ENCODE results near the gene USF1.

USF1 gene

DNA sequence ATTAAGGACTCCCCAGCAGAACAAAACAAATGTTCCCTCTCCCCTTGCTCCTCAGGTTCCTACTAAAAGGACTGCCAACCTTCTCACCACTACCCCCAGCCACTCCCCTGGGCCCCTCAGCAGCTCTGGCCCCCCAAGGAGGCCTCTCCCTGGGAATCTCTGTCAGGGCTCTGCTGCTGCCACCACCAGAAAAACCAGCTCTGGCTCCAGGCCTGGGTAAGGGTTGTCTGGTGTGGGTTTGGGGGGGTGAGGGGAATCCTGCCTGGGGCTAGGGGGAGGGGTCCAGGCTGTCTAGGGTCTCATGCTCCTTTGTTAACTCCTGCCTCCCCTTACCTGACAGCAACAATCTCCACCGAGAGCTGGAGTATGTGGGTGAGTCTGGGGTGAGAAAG, 38.8 kb upstream of the USF1 start:
- in situ Hi-C loops (cut with MboI; ENCODE audit: low sequenced_read_pairs, unreplicated experiment) = no loop called here
- TF ChIP-seq, protein P1, sequence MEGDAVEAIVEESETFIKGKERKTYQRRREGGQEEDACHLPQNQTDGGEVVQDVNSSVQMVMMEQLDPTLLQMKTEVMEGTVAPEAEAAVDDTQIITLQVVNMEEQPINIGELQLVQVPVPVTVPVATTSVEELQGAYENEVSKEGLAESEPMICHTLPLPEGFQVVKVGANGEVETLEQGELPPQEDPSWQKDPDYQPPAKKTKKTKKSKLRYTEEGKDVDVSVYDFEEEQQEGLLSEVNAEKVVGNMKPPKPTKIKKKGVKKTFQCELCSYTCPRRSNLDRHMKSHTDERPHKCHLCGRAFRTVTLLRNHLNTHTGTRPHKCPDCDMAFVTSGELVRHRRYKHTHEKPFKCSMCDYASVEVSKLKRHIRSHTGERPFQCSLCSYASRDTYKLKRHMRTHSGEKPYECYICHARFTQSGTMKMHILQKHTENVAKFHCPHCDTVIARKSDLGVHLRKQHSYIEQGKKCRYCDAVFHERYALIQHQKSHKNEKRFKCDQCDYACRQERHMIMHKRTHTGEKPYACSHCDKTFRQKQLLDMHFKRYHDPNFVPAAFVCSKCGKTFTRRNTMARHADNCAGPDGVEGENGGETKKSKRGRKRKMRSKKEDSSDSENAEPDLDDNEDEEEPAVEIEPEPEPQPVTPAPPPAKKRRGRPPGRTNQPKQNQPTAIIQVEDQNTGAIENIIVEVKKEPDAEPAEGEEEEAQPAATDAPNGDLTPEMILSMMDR (IDR thresholded peaks at IDR 0.05; ENCODE audit: borderline replicate concordance, control extremely low read depth, extremely low read depth, insufficient read depth, missing control alignments) = no peak
- DNase-seq (ENCODE audit: low spot score) = no peak

DNA sequence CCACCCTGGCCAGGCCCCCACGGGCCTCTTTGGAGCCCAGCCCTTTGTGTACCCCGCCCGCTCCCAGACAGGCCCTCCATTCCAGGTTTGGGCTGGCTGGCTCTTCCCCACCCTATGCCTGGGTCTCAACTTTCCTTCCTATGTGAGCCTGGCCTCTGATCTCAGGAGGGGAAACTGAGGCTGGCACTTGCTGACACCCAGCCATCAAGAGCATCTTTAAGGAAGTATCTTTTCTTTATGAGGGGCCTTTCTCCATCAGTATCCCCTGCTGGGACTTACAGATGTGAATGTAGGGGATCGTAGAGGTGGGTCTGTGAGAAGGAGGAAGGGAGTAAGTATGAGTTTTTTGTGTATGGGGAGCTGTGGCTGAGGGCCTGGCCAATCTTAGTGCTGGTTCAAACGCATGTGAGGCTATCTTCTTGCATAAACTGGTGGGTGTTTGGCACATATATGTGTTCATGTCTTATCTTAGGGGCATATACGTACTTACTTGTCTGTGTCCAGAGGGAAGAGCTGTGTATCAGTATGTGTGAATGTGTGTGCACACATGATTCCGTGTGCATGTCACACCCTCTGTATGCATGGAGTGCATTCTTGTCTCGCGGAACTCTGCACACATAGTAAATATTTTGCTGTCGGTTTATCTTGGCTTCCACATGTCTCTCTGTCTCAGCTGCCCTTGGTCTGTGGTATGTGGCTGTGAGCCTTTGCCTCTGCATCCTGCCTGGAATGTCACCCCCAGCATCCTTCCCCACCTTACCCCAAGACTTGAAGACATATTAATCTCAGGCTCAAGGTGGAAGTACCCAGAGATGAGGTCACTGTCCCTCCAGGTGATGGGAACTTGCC, 38.2 kb upstream of the USF1 start:
- in situ Hi-C loops (cut with MboI; ENCODE audit: low sequenced_read_pairs, unreplicated experiment) = no loop called here
- TF ChIP-seq, protein P1 (IDR thresholded peaks at IDR 0.05; ENCODE audit: borderline replicate concordance, control extremely low read depth, extremely low read depth, insufficient read depth, missing control alignments) = no peak
- DNase-seq (ENCODE audit: low spot score) = no peak

DNA sequence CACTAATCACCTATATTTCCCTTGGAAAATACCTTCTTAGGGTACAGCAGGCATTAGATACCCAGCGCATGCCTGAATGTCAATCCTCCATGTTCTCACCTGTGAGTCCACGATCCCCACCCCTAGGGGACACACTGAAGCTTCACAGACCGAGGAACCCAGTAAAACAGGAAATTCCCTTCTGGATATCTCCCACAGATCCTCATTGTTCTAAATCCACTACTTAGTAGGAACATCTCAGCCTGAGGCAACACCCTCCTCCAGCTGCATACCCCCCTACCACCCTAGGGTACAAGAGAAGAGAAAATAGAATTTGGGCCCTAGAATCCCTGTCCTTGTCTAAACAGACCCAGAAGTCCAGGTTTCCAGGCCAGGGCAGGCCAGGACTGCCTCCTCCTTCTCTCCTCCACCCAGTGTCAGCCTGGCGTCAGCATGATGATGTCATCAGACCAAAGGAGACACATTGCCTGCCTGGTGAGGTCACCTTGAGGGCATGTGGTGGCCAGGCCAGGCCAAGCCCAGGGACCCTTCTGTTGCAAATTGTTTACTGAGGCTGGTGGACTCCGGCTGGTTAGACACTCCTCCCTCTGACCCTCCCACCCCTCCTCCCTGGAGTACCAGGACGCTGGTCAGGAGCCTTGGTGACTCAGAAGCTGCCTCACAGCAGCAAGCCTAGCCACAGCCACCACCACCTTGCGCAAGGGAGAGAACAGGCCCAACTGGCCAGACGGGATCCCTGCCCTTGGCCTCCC, 37.4 kb upstream of the USF1 start:
- TF ChIP-seq, protein P1 (IDR thresholded peaks at IDR 0.05; ENCODE audit: borderline replicate concordance, control extremely low read depth, extremely low read depth, insufficient read depth, missing control alignments) = no peak
- DNase-seq (ENCODE audit: low spot score) = no peak
- in situ Hi-C loops (cut with MboI; ENCODE audit: low sequenced_read_pairs, unreplicated experiment) = no loop called here

DNA sequence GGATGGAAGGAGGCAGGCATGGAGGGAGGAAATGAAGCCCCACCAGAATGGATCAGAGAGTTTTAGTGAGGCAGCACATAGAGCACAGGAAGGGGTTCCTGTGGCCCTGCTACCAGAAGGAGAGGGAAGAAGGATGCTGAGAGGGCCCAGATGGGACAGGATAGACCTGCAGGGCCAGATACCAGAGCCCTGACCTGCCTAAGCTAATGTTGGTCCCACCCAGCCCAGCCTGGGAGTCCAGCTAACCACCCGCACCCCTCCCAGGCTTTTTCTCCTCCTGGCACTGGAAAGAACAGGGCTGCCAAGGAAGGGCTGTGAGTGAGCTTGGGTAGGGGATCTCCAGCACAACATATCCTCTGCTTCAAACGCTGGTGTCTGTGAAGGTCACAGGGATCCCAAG, 36.7 kb upstream of the USF1 start:
- no peak for DNase-seq (ENCODE audit: low spot score)
- TF ChIP-seq, protein P1 (IDR thresholded peaks at IDR 0.05; ENCODE audit: borderline replicate concordance, control extremely low read depth, extremely low read depth, insufficient read depth, missing control alignments) = no peak
- in situ Hi-C loops (cut with MboI; ENCODE audit: low sequenced_read_pairs, unreplicated experiment) = no loop called here

DNA sequence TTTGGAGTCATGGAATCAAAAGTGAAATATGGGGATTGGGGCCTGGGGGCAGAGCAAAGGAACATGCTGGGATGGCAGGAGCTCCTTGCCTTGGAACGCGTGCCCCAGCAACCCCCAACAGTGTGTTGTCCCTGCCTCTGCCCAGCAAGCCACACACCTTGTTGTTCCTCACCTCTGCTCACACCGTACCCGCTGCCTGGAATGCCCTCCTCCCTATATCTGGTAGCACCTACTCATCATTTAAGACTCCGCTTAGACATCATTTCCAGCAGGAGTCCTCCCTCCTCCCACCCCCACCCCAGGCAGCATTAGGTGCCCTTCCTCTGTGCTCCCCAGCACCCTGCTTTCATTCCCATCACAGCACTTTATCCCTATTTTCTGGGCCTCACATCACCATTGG, 35.7 kb upstream of the USF1 start:
- in situ Hi-C loops (cut with MboI; ENCODE audit: low sequenced_read_pairs, unreplicated experiment) = no loop called here
- TF ChIP-seq, protein P1 (IDR thresholded peaks at IDR 0.05; ENCODE audit: borderline replicate concordance, control extremely low read depth, extremely low read depth, insufficient read depth, missing control alignments) = no peak
- no peak for DNase-seq (ENCODE audit: low spot score)

DNA sequence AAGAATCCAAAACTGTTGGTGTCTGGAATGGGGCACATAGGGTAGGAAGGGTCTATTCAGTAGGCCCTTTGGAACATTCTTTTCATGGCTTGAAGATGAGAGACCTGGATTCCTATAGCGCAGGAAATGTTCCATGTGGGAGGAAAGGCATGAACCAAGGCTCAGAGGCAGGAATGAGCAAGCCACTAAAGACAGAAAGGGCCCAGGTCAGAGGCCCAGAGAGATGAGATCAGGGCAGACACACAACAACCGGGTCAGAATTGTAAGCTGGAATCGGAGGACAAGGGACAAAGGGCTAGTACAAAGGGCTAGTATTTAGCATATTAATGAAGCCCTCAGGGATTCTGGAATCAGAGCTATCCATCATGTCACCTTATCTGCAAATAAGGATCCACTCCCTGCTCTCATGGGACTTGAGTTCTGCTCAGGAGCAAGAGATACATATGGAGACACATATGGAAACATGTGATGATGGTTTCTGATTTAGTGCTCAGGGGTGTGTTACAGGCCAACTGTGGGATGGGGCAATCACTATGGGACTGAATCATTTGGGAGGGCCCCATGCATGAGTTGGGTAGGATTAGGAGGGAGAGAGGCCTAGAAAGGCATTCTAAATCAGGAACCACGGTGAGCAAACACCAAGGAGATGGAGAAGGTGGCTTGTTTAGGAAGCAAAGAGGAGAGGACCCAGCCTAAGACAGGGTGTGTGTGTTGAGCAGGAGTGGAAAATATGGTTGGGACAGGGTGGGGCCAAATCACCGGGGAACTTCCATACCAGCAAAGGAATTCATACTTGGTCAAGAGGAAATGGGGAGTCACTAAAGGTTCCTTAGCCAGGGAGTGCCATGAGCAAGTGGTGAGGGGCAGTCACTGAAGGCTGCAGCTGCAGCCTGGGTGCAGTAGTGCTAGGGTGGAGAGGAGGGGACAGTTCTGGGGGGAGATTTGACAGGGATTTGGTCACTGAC, 34.9 kb upstream of the USF1 start:
- no peak for DNase-seq (ENCODE audit: low spot score)
- TF ChIP-seq, protein P1 (IDR thresholded peaks at IDR 0.05; ENCODE audit: borderline replicate concordance, control extremely low read depth, extremely low read depth, insufficient read depth, missing control alignments) = no peak
- in situ Hi-C loops (cut with MboI; ENCODE audit: low sequenced_read_pairs, unreplicated experiment) = no loop called here
